Duodenal mucosa (tissue), 2 donors: ENCODE results near the gene CLMP.

Source experiments
- H3K27ac ChIP-seq: one replicate; pipeline ENCODE4 v1.7.0; 2013; ENCODE audit warnings: low read depth, low read length
- H3K27me3 ChIP-seq, 2 donors: one replicate each; pipeline ENCODE4 v1.7.0; 2013; ENCODE audit warnings: low read length in 2 of 2, control low read depth in 1 of 2; ENCODE audit not compliant: insufficient read depth in 2 of 2, control insufficient read depth in 1 of 2
- H3K36me3 ChIP-seq, 2 donors: one replicate each; pipeline ENCODE4 v1.7.0; 2013; ENCODE audit warnings: low read length in 2 of 2, control low read depth in 1 of 2; ENCODE audit not compliant: insufficient read depth in 2 of 2, control insufficient read depth in 1 of 2
- H3K4me1 ChIP-seq, 2 donors: one replicate each; pipeline ENCODE4 v1.7.0; 2013; ENCODE audit warnings: low read length in 2 of 2, control low read depth in 1 of 2; ENCODE audit not compliant: insufficient read depth in 2 of 2, control insufficient read depth in 1 of 2
- H3K4me3 ChIP-seq, 2 donors: one replicate each; pipeline ENCODE4 v1.7.0; 2013; ENCODE audit warnings: low read length in 2 of 2, low read depth in 1 of 2
- H3K9ac ChIP-seq, 2 donors: one replicate each; pipeline ENCODE4 v1.7.0; 2013; ENCODE audit warnings: low read length in 2 of 2, low read depth in 1 of 2
- H3K9me3 ChIP-seq, 2 donors: one replicate each; pipeline ENCODE4 v1.7.0; 2013; ENCODE audit warnings: low read length in 2 of 2, control low read depth in 1 of 2; ENCODE audit not compliant: control insufficient read depth in 1 of 2

The CLMP gene

GRCh38 chr11:123052901-123053721 is 141.9 kb downstream of the CLMP start:
- no peak overlapping the region for H3K9ac ChIP-seq
- peaks cover 27 to 35% of the 10 kb centered on the region in 2 donors for H3K36me3 ChIP-seq

GRCh38 chr11:123051634-123052033 is 143.4 kb downstream of the CLMP start:
- H3K27ac ChIP-seq, result no peak overlapping the region
- H3K4me1 ChIP-seq, result peaks cover 3 to 12% of the 10 kb centered on the region in 2 donors
- no peak overlapping the region for H3K9ac ChIP-seq
- H3K36me3 ChIP-seq, result peaks cover 14 to 20% of the 10 kb centered on the region in 2 donors
- H3K27me3 ChIP-seq, result no peaks in the 10 kb centered on the region
- no peak overlapping the region for H3K4me3 ChIP-seq
- H3K9me3 ChIP-seq, result no peaks in the 10 kb centered on the region

More at GRCh38 chr11:123052901-123053721, 141.9 kb downstream of the CLMP start:
- no peaks in the 10 kb centered on the region for H3K9me3 ChIP-seq
- H3K4me3 ChIP-seq, result no peak overlapping the region
- H3K27ac ChIP-seq, result no peak overlapping the region
- no peaks in the 10 kb centered on the region for H3K27me3 ChIP-seq
- H3K4me1 ChIP-seq, result peaks cover 13 to 16% of the 10 kb centered on the region in 2 donors

GRCh38 chr11:123051146-123051545 is 143.9 kb downstream of the CLMP start:
- no peak overlapping the region for H3K4me3 ChIP-seq
- H3K9me3 ChIP-seq, result no peaks in the 10 kb centered on the region

GRCh38 chr11:123047947-123048293 is 147.1 kb downstream of the CLMP start:
- H3K27ac ChIP-seq, result no peak overlapping the region
- no peaks in the 10 kb centered on the region for H3K9me3 ChIP-seq
- no peaks in the 10 kb centered on the region for H3K36me3 ChIP-seq
- H3K27me3 ChIP-seq, result no peaks in the 10 kb centered on the region
- H3K4me1 ChIP-seq, result peaks cover 4 to 15% of the 10 kb centered on the region in 2 donors
- no peak overlapping the region for H3K4me3 ChIP-seq
- no peak overlapping the region for H3K9ac ChIP-seq

More at GRCh38 chr11:123051146-123051545, 143.9 kb downstream of the CLMP start:
- Histone ChIP-seq H3K36me3 (peaks cover 9 to 15% of the 10 kb centered on the region in 2 donors), H3K9ac (no peak overlapping the region), H3K27me3 (no peaks in the 10 kb centered on the region), H3K27ac (no peak overlapping the region), H3K4me1 (peaks cover 4 to 15% of the 10 kb centered on the region in 2 donors)

GRCh38 chr11:123047266-123047946 is 147.6 kb downstream of the CLMP start:
- Histone ChIP-seq H3K27me3 (no peaks in the 10 kb centered on the region), H3K9me3 (no peaks in the 10 kb centered on the region), H3K36me3 (no peaks in the 10 kb centered on the region), H3K4me3 (no peak overlapping the region), H3K27ac (no peak overlapping the region), H3K4me1 (peaks cover 4 to 15% of the 10 kb centered on the region in 2 donors), H3K9ac (peak overlapping the region in 1 of 2 donors; percentile 39)

- Histone ChIP-seq H3K9me3 (no peaks in the 10 kb centered on the region), H3K9ac (no peak overlapping the region), H3K36me3 (no peaks in the 10 kb centered on the region), H3K27ac (no peak overlapping the region), H3K27me3 (no peaks in the 10 kb centered on the region), H3K4me3 (no peak overlapping the region), H3K4me1 (peaks cover 4 to 15% of the 10 kb centered on the region in 2 donors)
Measured at GRCh38 chr11:123046473-123047259, 148.4 kb downstream of the CLMP start.

- Histone ChIP-seq H3K36me3 (no peaks in the 10 kb centered on the region), H3K9me3 (no peaks in the 10 kb centered on the region), H3K4me3 (no peak overlapping the region)
Measured at GRCh38 chr11:123045101-123045500, 149.9 kb downstream of the CLMP start.

GRCh38 chr11:123041185-123041584 is 153.9 kb downstream of the CLMP start:
- no peak overlapping the region for H3K4me3 ChIP-seq
- peaks cover 0 to under 1% of the 10 kb centered on the region in 2 donors for H3K4me1 ChIP-seq
- no peaks in the 10 kb centered on the region for H3K36me3 ChIP-seq
- no peaks in the 10 kb centered on the region for H3K9me3 ChIP-seq
- no peak overlapping the region for H3K27ac ChIP-seq
- no peak overlapping the region for H3K9ac ChIP-seq
- H3K27me3 ChIP-seq, result no peaks in the 10 kb centered on the region

More at GRCh38 chr11:123045101-123045500, 149.9 kb downstream of the CLMP start:
- peaks cover 4 to 15% of the 10 kb centered on the region in 2 donors for H3K4me1 ChIP-seq
- no peak overlapping the region for H3K27ac ChIP-seq
- no peak overlapping the region for H3K9ac ChIP-seq
- no peaks in the 10 kb centered on the region for H3K27me3 ChIP-seq

- H3K27me3 ChIP-seq, result no peaks in the 10 kb centered on the region
- no peak overlapping the region for H3K4me3 ChIP-seq
- no peak overlapping the region for H3K27ac ChIP-seq
- no peaks in the 10 kb centered on the region for H3K4me1 ChIP-seq
- no peaks in the 10 kb centered on the region for H3K9me3 ChIP-seq
- H3K36me3 ChIP-seq, result no peaks in the 10 kb centered on the region
- H3K9ac ChIP-seq, result no peak overlapping the region
Measured at GRCh38 chr11:123040111-123040432, 155.0 kb downstream of the CLMP start.

GRCh38 chr11:123035831-123036230 is 159.2 kb downstream of the CLMP start:
- H3K27ac ChIP-seq, result no peak overlapping the region
- no peaks in the 10 kb centered on the region for H3K36me3 ChIP-seq
- H3K4me3 ChIP-seq, result no peak overlapping the region

More at GRCh38 chr11:123035831-123036230, 159.2 kb downstream of the CLMP start:
- Histone ChIP-seq H3K27me3 (no peaks in the 10 kb centered on the region), H3K4me1 (no peaks in the 10 kb centered on the region), H3K9ac (no peak overlapping the region), H3K9me3 (no peaks in the 10 kb centered on the region)
